BJ (cell line): ENCODE results near the gene NAA80. TPM values are rescaled to one million over a fixed set of nuclear protein-coding genes. Genes with fewer than 3 reads are reported as not detected.

ENCODE experiments used
- CTCF ChIA-PET: fragments of 350-600 bp; formaldehyde crosslinking; extraction: SDS; loops from one replicate; lab custom pipeline; 2021; ENCODE audit warnings: antibody characterized with exemption, inconsistent platforms; lab: Yijun Ruan, JAX
- POLR2A ChIA-PET: fragments of 300-600 bp; sonication (Branson Sonifier 250); formaldehyde crosslinking; extraction: SDS; loops from one replicate; lab custom pipeline; 2021; ENCODE audit warnings: antibody characterized with exemption; lab: Charles Lee
- DNase-seq: peaks from one replicate; pipeline ENCODE4 v3.0.0-alpha.2; 2011; ENCODE audit warnings: low read depth
- H3K27me3 ChIP-seq: 2 replicates; pipeline ENCODE4 v1.6.0; 2011; ENCODE audit warnings: low read length; ENCODE audit not compliant: control insufficient read depth, insufficient read depth
- H3K36me3 ChIP-seq: 2 replicates; pipeline ENCODE4 v1.5.1; 2011; ENCODE audit warnings: low read length; ENCODE audit not compliant: control insufficient read depth, insufficient read depth
- H3K4me3 ChIP-seq: 2 replicates; pipeline ENCODE4 v1.5.1; 2011; ENCODE audit warnings: low read depth, mild to moderate bottlenecking, control low read depth, low read length
- polyA minus RNA-seq: library from RNA; depleted of rRNA, polyadenylated mRNA; stranded (reverse); fragments of >200 nt; gene quantifications from 2 replicates; pipeline ENCODE4 v1.2.3, GENCODE V29; 2011; rRNA and poly(A)+ RNA removed
- polyA plus RNA-seq: library from polyadenylated mRNA; depleted of rRNA; stranded (reverse); fragments of >200 nt; gene quantifications from 2 replicates; pipeline ENCODE4 v1.2.3, GENCODE V29; 2011; rRNA removed
- TF ChIP-seq, protein P1 (sequence below): IDR thresholded peaks from 2 replicates; pipeline ENCODE4 v1.5.1; 2011; ENCODE audit warnings: low read depth, mild to moderate bottlenecking, control low read depth, inconsistent platforms, low read length, moderate library complexity; ENCODE audit not compliant: insufficient read depth

Gene NAA80, protein sequence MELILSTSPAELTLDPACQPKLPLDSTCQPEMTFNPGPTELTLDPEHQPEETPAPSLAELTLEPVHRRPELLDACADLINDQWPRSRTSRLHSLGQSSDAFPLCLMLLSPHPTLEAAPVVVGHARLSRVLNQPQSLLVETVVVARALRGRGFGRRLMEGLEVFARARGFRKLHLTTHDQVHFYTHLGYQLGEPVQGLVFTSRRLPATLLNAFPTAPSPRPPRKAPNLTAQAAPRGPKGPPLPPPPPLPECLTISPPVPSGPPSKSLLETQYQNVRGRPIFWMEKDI
- polyA plus RNA-seq (3.6 and 5.8 TPM in 2 replicates), polyA minus RNA-seq (5.7 and 6.0 TPM in 2 replicates)

DNA sequence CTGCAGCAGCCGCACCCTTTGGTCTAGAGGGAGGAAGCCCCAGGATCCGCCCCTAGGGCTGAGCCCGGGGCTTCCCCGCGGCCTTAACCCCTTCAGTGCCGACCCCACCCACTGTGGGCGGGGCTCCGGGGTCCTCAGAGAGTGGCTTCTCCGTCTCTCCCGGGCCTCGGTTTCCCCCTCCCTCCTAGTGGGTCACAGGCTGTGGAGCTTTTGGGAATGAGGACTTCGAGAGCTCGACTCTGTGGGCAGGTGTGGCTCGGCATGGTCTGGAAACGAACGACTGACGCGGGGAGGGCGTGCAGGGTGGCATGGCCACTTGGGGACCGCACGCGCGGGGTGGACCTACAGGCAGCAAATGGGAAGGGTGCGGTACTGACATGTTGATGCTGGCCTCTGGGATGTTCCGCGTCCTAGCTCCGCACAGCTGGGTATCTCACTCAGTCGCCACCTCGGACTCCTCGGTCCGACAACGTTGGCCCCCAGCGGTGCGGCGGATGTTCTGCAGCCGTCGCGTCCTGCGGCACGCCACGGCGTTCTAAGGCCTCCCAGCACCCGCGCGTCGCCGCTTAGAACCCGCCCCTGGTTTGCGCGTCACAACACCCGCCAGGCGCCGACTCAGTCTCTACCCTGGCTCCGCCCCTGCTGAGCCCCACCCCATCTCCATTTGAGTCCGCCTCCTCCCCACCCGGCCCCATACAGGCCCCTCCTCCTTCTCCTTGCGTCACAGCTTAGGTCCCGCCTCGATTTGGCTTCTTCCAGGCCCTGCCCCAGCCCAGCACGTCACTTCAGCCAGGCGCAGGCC lies at the start of gene NAA80, which contains the start of gene HYAL3:
NAA80 (minus strand) TSS at position 570 of the 802 bp plus-strand sequence. CDS start 1,942 bp downstream, outside the sequence.
HYAL3 (minus strand) TSS at position 570 of the 802 bp plus-strand sequence. CDS start 3,803 bp downstream, outside the sequence.
- Histone ChIP-seq H3K27me3 (no peaks in the 10 kb centered on the region), H3K4me3 (peak within 1 kb of the TSS; percentile 54), H3K36me3 (no peaks in the 10 kb centered on the region; the same call in 1 of the 2 replicates)
- DNase-seq, result peak; percentile 98
- TF ChIP-seq, protein P1, sequence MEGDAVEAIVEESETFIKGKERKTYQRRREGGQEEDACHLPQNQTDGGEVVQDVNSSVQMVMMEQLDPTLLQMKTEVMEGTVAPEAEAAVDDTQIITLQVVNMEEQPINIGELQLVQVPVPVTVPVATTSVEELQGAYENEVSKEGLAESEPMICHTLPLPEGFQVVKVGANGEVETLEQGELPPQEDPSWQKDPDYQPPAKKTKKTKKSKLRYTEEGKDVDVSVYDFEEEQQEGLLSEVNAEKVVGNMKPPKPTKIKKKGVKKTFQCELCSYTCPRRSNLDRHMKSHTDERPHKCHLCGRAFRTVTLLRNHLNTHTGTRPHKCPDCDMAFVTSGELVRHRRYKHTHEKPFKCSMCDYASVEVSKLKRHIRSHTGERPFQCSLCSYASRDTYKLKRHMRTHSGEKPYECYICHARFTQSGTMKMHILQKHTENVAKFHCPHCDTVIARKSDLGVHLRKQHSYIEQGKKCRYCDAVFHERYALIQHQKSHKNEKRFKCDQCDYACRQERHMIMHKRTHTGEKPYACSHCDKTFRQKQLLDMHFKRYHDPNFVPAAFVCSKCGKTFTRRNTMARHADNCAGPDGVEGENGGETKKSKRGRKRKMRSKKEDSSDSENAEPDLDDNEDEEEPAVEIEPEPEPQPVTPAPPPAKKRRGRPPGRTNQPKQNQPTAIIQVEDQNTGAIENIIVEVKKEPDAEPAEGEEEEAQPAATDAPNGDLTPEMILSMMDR, result peak; percentile 41
- CTCF ChIA-PET, result interaction anchor here (0.9 to 2.4 kb wide), 11 partner anchors 7 to 104 kb away, joined by 3 to 20 read pairs (median 4); partner anchors contain the start of genes HYAL2 and SEMA3B
- POLR2A ChIA-PET, result interaction anchor here (0.7 to 0.9 kb wide), 3 partner anchors 29 to 46 kb away, joined by 4 to 12 read pairs (median 11); no protein-coding TSS in a partner anchor

DNA sequence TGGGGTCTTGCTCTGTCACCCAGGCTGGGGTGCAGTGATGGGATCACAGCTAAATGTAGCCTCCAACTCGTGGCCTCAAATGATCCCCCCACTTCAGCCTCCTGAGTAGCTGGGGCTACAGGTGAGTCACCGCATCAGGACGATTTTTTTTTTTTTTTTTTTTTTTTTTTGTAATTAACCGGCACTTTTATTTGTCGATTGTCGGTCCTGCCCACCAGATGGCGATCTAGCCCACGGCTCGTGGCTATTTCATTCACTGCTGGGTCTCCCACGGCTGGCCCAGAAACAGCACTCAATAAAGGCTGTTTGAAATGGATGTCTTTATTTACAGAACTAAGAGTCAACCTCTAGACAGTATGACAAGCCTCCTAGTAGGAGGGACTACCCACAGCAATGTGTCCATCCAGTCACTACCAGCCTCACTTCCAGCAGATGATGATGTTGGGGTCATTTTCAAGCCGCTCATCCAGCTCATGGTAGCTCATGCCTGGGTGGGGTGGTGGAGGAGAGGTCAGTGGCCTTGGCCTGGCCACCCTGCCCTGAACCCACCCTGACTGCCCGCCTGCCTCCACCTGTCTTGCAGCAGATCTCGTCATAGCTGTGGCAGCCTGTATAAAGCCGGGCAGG lies 48.1 kb upstream of the NAA80 start:
- ChIA-PET CTCF (interaction anchor here (0.7 to 7.3 kb wide), 17 partner anchors 10 to 266 kb away, joined by 3 to 98 read pairs (median 3); partner anchors contain the start of gene CISH), POLR2A (no interaction called here)
- no peak overlapping the region for H3K4me3 ChIP-seq
- DNase-seq, result no peak
- TF ChIP-seq, protein P1, result peak; percentile 72
- peaks cover 2% of the 10 kb centered on the region; the same call in 1 of the 2 replicates for H3K36me3 ChIP-seq
- H3K27me3 ChIP-seq, result no peaks in the 10 kb centered on the region

DNA sequence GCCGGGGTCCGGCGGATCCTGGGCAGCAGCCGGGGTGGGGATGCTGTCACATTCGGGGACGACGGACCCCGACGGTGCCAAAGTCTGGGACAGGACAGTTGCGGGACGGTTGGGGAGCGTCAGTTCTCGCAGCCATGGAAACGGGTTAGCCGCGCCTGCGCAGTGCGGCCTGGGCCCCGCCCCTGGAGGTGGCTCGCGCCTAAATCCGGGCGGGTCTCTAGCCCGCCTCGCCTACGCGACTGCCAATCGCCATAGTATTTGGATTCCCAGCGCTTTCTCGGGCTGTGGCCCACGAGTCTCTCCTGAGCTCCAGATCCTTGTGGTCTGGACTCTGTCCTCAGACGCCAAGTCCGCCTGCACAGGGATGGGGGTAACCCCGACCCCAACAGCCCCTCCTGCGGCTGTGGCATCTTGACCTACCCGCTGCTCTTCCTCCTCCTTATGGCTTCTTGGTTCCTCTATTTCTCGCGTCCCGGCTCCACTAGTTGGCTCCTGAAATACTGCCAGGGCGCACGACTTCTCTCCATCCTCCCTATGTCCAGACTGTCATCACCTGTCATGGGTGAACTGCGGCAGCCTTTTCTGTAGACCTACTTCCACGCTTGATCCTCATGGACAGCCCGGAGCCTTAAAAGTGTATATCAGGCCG lies 46.5 kb upstream of the NAA80 start, which contains the start of gene ZMYND10:
ZMYND10 (minus strand) TSS at position 147 of the 649 bp plus-strand sequence. CDS start 153 bp downstream, outside the sequence.
- ChIA-PET CTCF (interaction anchor here (0.6 to 7.3 kb wide), 4 partner anchors 80 to 1043 kb away, joined by 3 to 98 read pairs (median 4); no protein-coding TSS in a partner anchor), POLR2A (no interaction called here)
- no peak for DNase-seq
- Histone ChIP-seq H3K36me3 (peaks cover 2% of the 10 kb centered on the region; the same call in 1 of the 2 replicates), H3K27me3 (no peaks in the 10 kb centered on the region), H3K4me3 (peak within 1 kb of the TSS; percentile 37)
- TF ChIP-seq, protein P1, result no peak

DNA sequence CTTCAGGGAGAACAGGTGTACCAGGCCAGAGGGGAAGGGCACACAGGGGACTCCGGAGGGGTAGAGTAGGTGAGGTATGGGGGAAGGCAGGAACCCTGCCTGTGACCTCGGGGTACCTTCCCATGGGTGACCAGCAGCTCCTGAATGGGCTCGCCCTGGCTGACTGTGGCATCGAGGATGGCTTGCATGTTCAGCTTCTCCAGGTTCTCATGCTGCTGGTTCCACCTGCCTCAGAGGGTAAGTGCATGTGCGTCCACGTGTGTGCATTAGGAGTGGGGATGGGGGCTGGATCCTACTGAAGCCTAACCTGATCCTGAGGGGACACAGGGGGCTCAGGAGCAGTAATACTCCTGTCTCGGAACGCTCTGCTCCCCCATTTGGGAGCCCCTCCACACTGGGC lies 45.8 kb upstream of the NAA80 start:
- Histone ChIP-seq H3K27me3 (no peaks in the 10 kb centered on the region), H3K36me3 (peaks cover 2% of the 10 kb centered on the region; the same call in 1 of the 2 replicates), H3K4me3 (peak overlapping the region; percentile 37)
- CTCF ChIA-PET, result interaction anchor here (0.9 to 7.3 kb wide), 3 partner anchors 80 to 205 kb away, joined by 3 to 98 read pairs (median 5); no protein-coding TSS in a partner anchor
- no peak for DNase-seq
- TF ChIP-seq, protein P1, result no peak
- POLR2A ChIA-PET, result no interaction called here
